HG02885 (cell line): ENCODE measurements around the gene ETNPPL.

ENCODE experiments used
- ATAC-seq: cut with Tn5 transposase; IDR thresholded peaks from one replicate; pipeline ENCODE4 v1.9.1; 2021; ENCODE audit warnings: mild to moderate bottlenecking; ENCODE audit not compliant: unreplicated experiment, poor library complexity

ETNPPL gene

GRCh38 chr4:108702960-108703359 lies 59.9 kb downstream of the ETNPPL start:
- no peak for ATAC-seq

- no peak for ATAC-seq
Observed at GRCh38 chr4:108700081-108700757, 62.6 kb downstream of the ETNPPL start.

GRCh38 chr4:108696160-108696559 lies 66.7 kb downstream of the ETNPPL start:
- ATAC-seq = no peak

DNA sequence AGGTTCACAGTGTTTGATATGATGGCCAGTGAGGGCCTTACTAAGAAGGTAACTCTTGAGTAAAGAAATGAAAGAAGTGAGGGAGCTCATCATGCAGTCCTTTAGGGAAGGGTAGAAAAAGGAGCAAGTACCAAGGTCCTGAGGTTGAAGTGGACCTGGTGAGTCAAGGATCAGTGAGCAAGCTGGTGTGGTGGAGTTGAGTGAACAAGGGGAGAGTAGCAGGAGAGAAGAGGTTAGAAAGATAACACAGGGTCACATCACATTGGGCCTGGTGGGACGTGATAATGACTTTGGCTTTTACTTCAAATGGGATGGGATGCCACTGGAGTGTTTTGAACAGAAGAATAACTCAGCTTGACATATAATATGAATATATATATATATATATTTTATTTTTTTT lies 67.8 kb downstream of the ETNPPL start:
- no peak for ATAC-seq

GRCh38 chr4:108694423-108694822 lies 68.4 kb downstream of the ETNPPL start:
- no peak for ATAC-seq

GRCh38 chr4:108693819-108694218 lies 69.0 kb downstream of the ETNPPL start:
- ATAC-seq = no peak

DNA sequence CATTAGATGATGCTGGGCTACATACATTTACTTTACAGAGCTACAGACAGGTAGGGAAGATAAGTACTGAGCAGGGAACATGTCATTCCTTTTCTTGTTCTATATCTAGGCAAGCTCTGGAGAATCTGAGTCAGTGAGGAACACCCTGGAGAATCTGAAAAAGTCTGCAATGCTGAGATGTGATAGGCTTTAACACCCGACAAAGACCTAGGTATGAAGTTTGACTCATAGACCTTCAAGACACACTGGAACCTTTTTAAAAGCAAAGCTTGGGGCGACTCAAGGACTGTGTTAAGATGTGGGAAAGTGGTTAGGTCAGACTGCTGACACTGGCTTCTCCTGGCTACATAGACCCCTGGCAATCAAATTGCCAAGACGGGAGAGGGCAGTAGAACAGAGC lies 69.6 kb downstream of the ETNPPL start:
- ATAC-seq = no peak
